SK-N-SH treated with all-trans-retinoic acid at 6 μM for 48 hours (cell line): ENCODE data around the gene PCDHGB6.

ENCODE experiments used
- ATAC-seq: fragments of 200-7000 bp; cut with Tn5 transposase; 3 replicates; pipeline ENCODE4 v1.9.1; 2020; ENCODE audit warnings: mild to moderate bottlenecking, moderate library complexity
- ARNTL ChIP-seq: fragments of 450-650 bp; formaldehyde crosslinking; IDR thresholded peaks from 2 replicates; pipeline ENCODE4 v1.5.0; 2020; ENCODE audit warnings: low read depth, mild to moderate bottlenecking, moderate library complexity, borderline replicate concordance
- BACH2 ChIP-seq: fragments of 250-450 bp; sonication (Bioruptor Pico); IDR thresholded peaks from 2 replicates; pipeline ENCODE4 v1.9.0; 2021; ENCODE audit warnings: mild to moderate bottlenecking, borderline replicate concordance
- CREB5 ChIP-seq: fragments of 250-450 bp; sonication (Bioruptor Pico); IDR thresholded peaks from 2 replicates; pipeline ENCODE4 v1.5.1; 2020; ENCODE audit warnings: low read depth, mild to moderate bottlenecking, moderate library complexity
- ESRRG ChIP-seq: fragments of 250-450 bp; sonication (Bioruptor Pico); IDR thresholded peaks from 2 replicates; pipeline ENCODE4 v1.6.1; 2021; ENCODE audit warnings: mild to moderate bottlenecking
- GLIS3 ChIP-seq: fragments of 250-450 bp; sonication (Bioruptor Pico); IDR thresholded peaks from 2 replicates; pipeline ENCODE4 v1.5.0; 2020; ENCODE audit warnings: mild to moderate bottlenecking, moderate library complexity
- ISL1 ChIP-seq: fragments of 250-450 bp; sonication (Bioruptor Pico); IDR thresholded peaks from 2 replicates; pipeline ENCODE4 v2.1.2; 2022; ENCODE audit warnings: mild to moderate bottlenecking, moderate library complexity
- OSR1 ChIP-seq: fragments of 250-450 bp; sonication (Bioruptor Pico); IDR thresholded peaks from 2 replicates; pipeline ENCODE4 v1.8.0; 2022; ENCODE audit warnings: moderate library complexity, mild to moderate bottlenecking, inconsistent platforms
- PATZ1 ChIP-seq: fragments of 250-450 bp; sonication (Bioruptor Pico); IDR thresholded peaks from 2 replicates; pipeline ENCODE4 v1.8.0; 2020; ENCODE audit warnings: mild to moderate bottlenecking, moderate library complexity, borderline replicate concordance
- POU6F1 ChIP-seq: fragments of 250-450 bp; sonication (Bioruptor Pico); IDR thresholded peaks from 2 replicates; pipeline ENCODE4 v1.8.0; 2021; ENCODE audit warnings: low read depth, mild to moderate bottlenecking, moderate library complexity, borderline replicate concordance
- PPARA ChIP-seq: fragments of 250-450 bp; sonication (Bioruptor Pico); IDR thresholded peaks from 2 replicates; pipeline ENCODE4 v1.5.0; 2020; ENCODE audit warnings: mild to moderate bottlenecking, borderline replicate concordance
- RARB ChIP-seq: fragments of 250-450 bp; sonication (Bioruptor Pico); IDR thresholded peaks from 2 replicates; pipeline ENCODE4 v1.8.0; 2021; ENCODE audit warnings: mild to moderate bottlenecking, moderate library complexity
- SNAI2 ChIP-seq: fragments of 250-450 bp; sonication (Bioruptor Pico); IDR thresholded peaks from 2 replicates; pipeline ENCODE4 v1.5.0; 2020; ENCODE audit warnings: mild to moderate bottlenecking, moderate library complexity
- TOX ChIP-seq: fragments of 250-450 bp; sonication (Bioruptor Pico); IDR thresholded peaks from 2 replicates; pipeline ENCODE4 v1.8.0; 2021; ENCODE audit warnings: mild to moderate bottlenecking, moderate library complexity, borderline replicate concordance
- ZC3H10 ChIP-seq: fragments of 250-450 bp; sonication (Bioruptor Pico); IDR thresholded peaks from 2 replicates; pipeline ENCODE4 v1.5.1; 2021; ENCODE audit warnings: mild to moderate bottlenecking, moderate library complexity
- ZFP3 ChIP-seq: fragments of 250-450 bp; sonication (Bioruptor Pico); IDR thresholded peaks from 2 replicates; pipeline ENCODE4 v1.5.0; 2020; ENCODE audit warnings: mild to moderate bottlenecking, moderate library complexity
- ZFP30 ChIP-seq: fragments of 450-650 bp; formaldehyde crosslinking; IDR thresholded peaks from 2 replicates; pipeline ENCODE4 v1.5.0; 2022; ENCODE audit warnings: mild to moderate bottlenecking, moderate library complexity
- ZNF565 ChIP-seq: fragments of 450-650 bp; formaldehyde crosslinking; conservative IDR thresholded peaks from 2 replicates; pipeline ENCODE4 v1.5.0; 2020; ENCODE audit warnings: low read depth, mild to moderate bottlenecking, moderate library complexity
- ZNF70 ChIP-seq: fragments of 450-650 bp; formaldehyde crosslinking; IDR thresholded peaks from 2 replicates; pipeline ENCODE4 v1.5.0; 2020; ENCODE audit warnings: mild to moderate bottlenecking, moderate library complexity
- ZNF8 ChIP-seq: fragments of 450-650 bp; formaldehyde crosslinking; IDR thresholded peaks from 2 replicates; pipeline ENCODE4 v1.5.0; 2020; ENCODE audit warnings: mild to moderate bottlenecking, moderate library complexity
- TF ChIP-seq, protein P1 (sequence below): fragments of 250-450 bp; sonication (Bioruptor Pico); IDR thresholded peaks from 2 replicates; pipeline ENCODE4 v1.5.1; 2021; ENCODE audit warnings: mild to moderate bottlenecking, moderate library complexity
- TF ChIP-seq, protein P2 (sequence below): fragments of 250-450 bp; sonication (Bioruptor Pico); IDR thresholded peaks from 2 replicates; pipeline ENCODE4 v1.5.0; 2020; ENCODE audit warnings: mild to moderate bottlenecking, moderate library complexity

PCDHGB6 gene

DNA sequence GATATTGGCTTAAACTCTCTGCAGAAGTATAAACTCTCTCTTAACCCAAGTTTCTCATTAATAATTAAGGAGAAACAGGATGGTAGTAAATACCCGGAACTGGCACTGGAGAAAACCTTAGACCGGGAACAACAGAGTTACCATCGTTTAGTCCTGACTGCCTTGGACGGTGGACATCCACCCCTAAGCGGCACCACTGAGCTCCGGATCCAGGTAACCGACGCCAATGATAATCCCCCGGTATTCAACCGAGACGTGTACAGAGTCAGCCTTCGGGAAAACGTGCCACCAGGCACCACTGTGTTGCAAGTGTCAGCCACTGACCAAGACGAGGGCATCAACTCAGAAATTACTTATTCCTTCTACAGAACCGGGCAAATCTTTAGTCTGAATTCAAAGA, 9.2 kb upstream of the PCDHGB6 start:
- TF ChIP-seq POU6F1 (no peak), ZNF8 (CRISPR knock-in tag) (no peak), PATZ1 (no peak), RARB (no peak), BACH2 (no peak), GLIS3 (CRISPR knock-in tag) (no peak), PPARA (CRISPR knock-in tag) (no peak), ARNTL (CRISPR knock-in tag) (no peak), ZNF70 (CRISPR knock-in tag) (no peak), OSR1 (CRISPR knock-in tag) (no peak), ZC3H10 (CRISPR knock-in tag) (no peak), ZFP30 (no peak)
- TF ChIP-seq, protein P1, sequence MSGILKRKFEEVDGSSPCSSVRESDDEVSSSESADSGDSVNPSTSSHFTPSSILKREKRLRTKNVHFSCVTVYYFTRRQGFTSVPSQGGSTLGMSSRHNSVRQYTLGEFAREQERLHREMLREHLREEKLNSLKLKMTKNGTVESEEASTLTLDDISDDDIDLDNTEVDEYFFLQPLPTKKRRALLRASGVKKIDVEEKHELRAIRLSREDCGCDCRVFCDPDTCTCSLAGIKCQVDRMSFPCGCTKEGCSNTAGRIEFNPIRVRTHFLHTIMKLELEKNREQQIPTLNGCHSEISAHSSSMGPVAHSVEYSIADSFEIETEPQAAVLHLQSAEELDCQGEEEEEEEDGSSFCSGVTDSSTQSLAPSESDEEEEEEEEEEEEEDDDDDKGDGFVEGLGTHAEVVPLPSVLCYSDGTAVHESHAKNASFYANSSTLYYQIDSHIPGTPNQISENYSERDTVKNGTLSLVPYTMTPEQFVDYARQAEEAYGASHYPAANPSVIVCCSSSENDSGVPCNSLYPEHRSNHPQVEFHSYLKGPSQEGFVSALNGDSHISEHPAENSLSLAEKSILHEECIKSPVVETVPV (CRISPR knock-in tag), result no peak
- TF ChIP-seq, protein P2, sequence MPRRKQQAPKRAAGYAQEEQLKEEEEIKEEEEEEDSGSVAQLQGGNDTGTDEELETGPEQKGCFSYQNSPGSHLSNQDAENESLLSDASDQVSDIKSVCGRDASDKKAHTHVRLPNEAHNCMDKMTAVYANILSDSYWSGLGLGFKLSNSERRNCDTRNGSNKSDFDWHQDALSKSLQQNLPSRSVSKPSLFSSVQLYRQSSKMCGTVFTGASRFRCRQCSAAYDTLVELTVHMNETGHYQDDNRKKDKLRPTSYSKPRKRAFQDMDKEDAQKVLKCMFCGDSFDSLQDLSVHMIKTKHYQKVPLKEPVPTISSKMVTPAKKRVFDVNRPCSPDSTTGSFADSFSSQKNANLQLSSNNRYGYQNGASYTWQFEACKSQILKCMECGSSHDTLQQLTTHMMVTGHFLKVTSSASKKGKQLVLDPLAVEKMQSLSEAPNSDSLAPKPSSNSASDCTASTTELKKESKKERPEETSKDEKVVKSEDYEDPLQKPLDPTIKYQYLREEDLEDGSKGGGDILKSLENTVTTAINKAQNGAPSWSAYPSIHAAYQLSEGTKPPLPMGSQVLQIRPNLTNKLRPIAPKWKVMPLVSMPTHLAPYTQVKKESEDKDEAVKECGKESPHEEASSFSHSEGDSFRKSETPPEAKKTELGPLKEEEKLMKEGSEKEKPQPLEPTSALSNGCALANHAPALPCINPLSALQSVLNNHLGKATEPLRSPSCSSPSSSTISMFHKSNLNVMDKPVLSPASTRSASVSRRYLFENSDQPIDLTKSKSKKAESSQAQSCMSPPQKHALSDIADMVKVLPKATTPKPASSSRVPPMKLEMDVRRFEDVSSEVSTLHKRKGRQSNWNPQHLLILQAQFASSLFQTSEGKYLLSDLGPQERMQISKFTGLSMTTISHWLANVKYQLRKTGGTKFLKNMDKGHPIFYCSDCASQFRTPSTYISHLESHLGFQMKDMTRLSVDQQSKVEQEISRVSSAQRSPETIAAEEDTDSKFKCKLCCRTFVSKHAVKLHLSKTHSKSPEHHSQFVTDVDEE (CRISPR knock-in tag), result no peak
- TF ChIP-seq, all 23 proteins: peak for 0
- no peak for ATAC-seq

DNA sequence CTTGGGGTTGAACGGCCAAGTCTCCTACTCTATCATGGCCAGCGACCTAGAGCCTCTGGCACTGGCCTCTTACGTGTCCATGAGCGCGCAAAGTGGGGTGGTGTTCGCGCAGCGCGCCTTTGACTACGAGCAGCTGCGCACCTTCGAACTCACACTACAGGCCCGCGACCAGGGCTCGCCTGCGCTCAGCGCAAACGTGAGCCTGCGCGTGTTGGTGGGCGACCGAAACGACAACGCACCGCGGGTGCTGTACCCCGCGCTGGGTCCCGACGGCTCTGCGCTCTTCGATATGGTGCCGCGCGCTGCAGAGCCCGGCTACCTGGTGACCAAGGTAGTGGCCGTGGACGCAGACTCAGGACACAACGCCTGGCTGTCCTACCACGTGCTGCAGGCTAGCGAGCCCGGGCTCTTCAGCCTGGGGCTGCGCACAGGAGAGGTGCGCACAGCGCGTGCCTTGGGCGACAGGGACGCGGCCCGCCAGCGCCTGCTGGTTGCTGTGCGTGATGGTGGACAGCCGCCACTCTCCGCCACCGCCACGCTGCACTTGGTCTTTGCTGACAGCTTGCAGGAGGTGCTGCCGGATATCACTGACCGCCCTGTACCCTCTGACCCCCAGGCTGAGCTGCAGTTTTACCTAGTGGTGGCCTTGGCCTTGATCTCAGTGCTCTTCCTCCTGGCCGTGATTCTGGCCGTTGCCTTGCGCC, 8.1 kb upstream of the PCDHGB6 start:
- ATAC-seq, result no peak
- TF ChIP-seq ZNF8 (CRISPR knock-in tag) (no peak), ZNF70 (CRISPR knock-in tag) (no peak), ZFP3 (CRISPR knock-in tag) (no peak), RARB (no peak), SNAI2 (CRISPR knock-in tag) (no peak), TOX (no peak), ARNTL (CRISPR knock-in tag) (no peak), CREB5 (CRISPR knock-in tag) (no peak), GLIS3 (CRISPR knock-in tag) (no peak), BACH2 (no peak), ISL1 (no peak), POU6F1 (no peak), ZNF565 (CRISPR knock-in tag) (no peak), ESRRG (CRISPR knock-in tag) (no peak), ZFP30 (no peak)
- TF ChIP-seq, protein P2 (CRISPR knock-in tag), result no peak
